Measurements from ENCODE around the gene RAB43.
A peak's percentile ranks its signal among the peaks of the same experiment; 100 is the strongest.
"Not testable (repeated sequence)": the region's sequence is repeated elsewhere in the genome, so short reads cannot be mapped to it uniquely, and the experiment has no call there.

RAB43 gene

DNA sequence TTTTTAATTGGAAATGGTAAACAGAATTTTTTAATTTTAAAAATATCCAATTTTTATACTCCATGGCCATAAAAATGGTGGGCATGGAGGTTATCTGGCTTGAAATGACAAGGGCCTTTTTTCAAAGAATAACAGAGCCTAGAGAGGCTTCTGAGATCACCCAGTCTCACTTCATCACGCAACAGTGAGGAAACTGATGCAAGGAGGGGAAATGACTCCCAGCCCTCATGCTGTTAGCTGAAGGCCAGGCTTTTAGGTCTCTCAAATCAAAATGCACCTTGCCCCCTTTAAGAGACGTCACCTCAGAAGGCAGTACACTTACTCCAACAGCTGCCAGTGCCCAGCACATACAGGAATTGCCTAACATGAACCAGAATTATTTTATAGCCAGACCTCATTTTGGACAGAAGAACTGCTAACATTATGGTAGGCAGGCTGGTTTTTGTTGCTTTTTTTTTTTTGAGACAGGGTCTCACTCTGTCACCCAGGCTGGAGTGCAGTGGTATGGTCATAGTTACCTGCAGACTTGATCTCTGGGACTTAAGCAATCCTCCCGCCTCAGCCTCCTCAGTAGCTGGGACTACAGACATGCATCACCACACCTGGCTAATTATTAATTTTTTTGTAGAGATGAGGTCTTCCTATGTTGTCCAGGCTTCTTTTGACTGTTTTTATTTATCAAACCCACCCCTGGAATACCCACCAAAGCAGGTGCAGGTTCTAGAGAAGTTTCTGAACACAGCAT is 9.1 kb downstream of the RAB43 start:
- peak; percentile 93 for DNase-seq (ENCODE audit: low read depth)
- no peak overlapping the region for H3K4me3 ChIP-seq (ENCODE audit: low read depth, low read length)
- TF ChIP-seq, protein P1, sequence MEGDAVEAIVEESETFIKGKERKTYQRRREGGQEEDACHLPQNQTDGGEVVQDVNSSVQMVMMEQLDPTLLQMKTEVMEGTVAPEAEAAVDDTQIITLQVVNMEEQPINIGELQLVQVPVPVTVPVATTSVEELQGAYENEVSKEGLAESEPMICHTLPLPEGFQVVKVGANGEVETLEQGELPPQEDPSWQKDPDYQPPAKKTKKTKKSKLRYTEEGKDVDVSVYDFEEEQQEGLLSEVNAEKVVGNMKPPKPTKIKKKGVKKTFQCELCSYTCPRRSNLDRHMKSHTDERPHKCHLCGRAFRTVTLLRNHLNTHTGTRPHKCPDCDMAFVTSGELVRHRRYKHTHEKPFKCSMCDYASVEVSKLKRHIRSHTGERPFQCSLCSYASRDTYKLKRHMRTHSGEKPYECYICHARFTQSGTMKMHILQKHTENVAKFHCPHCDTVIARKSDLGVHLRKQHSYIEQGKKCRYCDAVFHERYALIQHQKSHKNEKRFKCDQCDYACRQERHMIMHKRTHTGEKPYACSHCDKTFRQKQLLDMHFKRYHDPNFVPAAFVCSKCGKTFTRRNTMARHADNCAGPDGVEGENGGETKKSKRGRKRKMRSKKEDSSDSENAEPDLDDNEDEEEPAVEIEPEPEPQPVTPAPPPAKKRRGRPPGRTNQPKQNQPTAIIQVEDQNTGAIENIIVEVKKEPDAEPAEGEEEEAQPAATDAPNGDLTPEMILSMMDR (conservative IDR thresholded peaks at IDR 0.05; ENCODE audit: low read depth, low read length), result no peak

DNA sequence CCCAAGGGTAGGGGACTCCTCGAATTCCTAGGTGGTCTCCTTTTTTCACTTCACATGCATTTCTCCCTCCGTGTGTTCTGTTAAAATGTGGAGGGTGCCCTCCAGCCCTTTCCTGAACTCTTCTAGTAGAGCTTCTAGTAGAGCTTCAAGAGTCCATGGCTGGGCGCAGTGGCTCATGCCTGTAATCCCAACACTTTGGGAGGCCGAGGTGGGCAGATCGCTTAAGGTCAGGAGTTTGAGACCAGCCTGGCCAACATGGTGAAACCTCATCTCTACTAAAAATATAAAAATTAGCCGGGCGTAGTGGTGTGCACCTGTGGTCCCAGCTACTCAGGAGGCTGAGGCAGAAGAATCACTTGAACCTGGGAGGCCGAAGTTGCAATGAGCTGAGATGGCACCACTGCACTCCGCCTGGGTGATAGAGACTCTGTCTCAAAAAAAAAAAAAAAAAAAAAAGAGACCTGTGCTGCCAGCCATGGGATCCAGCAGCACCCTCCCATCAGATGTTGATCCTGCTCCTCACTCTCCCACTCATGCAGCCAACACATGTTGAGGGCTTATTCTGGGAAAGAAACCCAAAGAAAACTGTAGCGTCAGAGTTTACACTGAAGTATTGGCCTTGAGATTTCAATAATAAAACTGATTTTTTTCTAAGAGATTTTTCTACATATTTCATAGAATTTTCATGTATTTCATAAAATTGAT is 10.4 kb downstream of the RAB43 start:
- H3K4me3 ChIP-seq (ENCODE audit: low read depth, low read length); DNase-seq (ENCODE audit: low read depth): not testable (repeated sequence)

DNA sequence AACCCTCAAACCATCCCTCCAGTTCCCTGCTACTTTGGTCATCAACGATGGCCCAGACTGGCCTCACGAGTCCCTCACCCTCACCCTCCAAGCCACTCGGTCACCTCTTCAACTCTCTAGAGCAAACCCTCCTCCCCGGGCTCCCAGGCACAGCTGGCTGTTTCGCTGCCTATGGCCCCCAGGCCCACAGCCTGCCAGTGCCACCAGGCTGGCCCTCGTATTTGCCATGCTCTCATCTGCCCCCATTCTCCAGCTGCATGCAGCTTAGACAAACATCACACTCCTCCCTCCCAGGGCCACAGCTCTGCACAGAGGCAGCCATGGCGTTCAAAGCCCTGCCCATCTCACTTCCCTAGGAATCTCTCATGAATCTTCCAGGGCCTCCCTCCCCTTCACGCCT is 13.8 kb downstream of the RAB43 start:
- TF ChIP-seq, protein P1 (conservative IDR thresholded peaks at IDR 0.05; ENCODE audit: low read depth, low read length), result no peak
- H3K4me3 ChIP-seq (ENCODE audit: low read depth, low read length), result no peak overlapping the region
- DNase-seq (ENCODE audit: low read depth), result no peak

DNA sequence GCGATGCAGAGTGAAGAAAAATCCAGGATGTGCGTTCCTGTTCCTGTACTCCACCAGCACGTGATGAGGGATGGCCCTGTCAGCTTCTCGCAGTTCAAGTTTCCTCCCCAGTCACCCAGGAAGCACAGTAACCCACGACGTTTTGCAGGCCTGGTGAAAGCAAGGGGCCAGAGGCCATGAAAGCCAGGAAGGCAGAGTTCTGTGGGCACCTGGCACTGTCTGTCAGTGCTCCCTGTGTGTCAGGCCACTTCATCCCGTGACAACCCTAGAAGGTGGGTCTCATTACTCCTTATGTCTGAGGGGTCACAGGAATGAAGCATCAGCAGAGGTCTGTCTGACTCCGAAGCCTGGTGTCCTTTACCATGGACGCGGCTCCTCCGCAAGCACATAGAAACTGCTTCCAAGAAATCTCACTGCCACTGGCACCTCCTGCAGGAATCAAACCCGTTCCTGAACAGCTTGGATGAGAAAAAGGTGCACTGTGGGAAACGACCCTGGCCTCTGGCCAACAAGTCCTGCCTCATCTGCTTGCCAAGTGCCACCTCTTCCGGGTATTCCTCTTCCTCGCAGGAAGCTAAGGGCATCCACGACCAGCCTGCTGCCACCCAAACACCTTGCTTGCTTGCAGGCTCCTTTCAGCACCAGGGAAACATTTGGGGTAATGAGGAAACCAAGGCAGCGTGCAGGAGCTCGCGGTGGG is 14.6 kb downstream of the RAB43 start:
- no peak overlapping the region for H3K4me3 ChIP-seq (ENCODE audit: low read depth, low read length)
- TF ChIP-seq, protein P1 (conservative IDR thresholded peaks at IDR 0.05; ENCODE audit: low read depth, low read length), result no peak
- no peak for DNase-seq (ENCODE audit: low read depth)

DNA sequence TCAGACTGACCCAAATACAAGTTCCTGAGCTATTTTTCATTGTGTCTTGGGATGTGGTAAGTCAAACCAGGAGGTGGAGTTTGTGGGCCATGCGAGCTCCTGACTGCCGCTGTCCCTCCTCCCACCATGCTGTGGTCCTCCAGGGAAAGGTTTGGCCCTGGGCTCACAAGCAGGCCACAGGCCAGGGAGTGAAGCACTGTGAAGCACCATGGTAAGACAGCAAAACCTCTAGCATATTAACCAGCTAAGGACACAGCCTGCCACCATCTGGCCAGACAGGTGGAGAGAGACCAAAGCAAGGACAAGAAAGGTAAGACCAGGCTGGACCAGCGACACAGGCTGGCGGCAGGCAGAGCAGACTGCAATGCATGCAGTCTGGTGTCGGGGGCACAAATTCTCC is 15.3 kb downstream of the RAB43 start:
- no peak overlapping the region for H3K4me3 ChIP-seq (ENCODE audit: low read depth, low read length)
- TF ChIP-seq, protein P1 (conservative IDR thresholded peaks at IDR 0.05; ENCODE audit: low read depth, low read length), result no peak
- no peak for DNase-seq (ENCODE audit: low read depth)

DNA sequence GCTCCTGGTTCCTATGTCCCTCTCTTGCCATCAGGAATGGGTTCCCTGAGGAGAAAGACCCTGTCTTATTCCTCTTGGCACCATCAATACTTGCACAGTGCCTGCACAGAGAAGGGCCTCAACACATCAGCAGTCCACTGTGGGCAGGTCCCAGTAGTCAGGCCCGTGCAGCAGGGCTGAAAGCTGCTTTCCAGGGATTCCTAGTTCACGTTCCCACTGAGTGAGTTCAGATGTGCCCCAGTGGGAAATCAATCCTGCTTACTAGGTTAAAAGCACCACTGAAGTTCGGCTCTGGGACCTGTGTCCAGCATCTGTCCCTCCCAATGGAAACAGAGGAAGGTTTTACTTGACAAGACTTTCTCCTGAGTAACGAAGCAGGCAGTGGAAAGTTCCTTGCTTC is 15.7 kb downstream of the RAB43 start:
- no peak overlapping the region for H3K4me3 ChIP-seq (ENCODE audit: low read depth, low read length)
- DNase-seq (ENCODE audit: low read depth), result no peak
- TF ChIP-seq, protein P1 (conservative IDR thresholded peaks at IDR 0.05; ENCODE audit: low read depth, low read length), result no peak

DNA sequence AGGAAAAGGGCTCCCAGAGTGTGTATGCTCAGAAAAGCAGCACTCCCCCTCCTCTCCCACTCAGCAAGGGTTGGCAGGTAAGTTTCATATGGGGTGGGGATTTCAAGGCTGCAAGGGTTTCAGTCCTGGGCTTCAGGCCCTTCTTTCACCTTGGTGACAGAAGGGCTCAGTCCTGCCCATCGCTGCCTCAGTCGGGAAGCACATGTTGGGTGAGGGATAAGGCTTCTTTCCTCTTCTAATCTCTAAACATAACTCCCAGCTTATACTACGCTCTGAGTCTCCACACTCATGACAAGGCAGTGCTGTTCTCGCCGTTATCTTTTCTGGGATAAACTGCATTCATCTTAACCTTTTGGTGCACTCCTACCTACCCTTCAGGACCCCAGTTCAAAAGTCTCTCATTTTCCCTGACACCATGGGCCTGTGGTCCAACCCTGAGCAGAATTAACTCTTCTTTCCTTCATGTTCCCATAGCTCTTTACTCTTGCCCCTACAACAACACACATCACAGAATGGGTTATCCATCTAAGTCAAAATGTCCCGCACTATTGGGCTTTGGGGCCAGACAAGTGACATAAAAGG is 17.0 kb downstream of the RAB43 start:
- TF ChIP-seq, protein P1 (conservative IDR thresholded peaks at IDR 0.05; ENCODE audit: low read depth, low read length), result no peak
- no peak overlapping the region for H3K4me3 ChIP-seq (ENCODE audit: low read depth, low read length)
- DNase-seq (ENCODE audit: low read depth), result no peak

Data from choroid plexus epithelial cell (primary cell).